Astrocyte of the spinal cord (primary cell): Measurements from ENCODE around the gene RPLP2.

Experiments
- DNase-seq: peaks from one replicate; pipeline ENCODE4 v3.0.0; 2011; ENCODE audit warnings: low read depth, low spot score
- H3K4me3 ChIP-seq: 2 replicates; pipeline ENCODE4 v1.5.1; 2011; ENCODE audit warnings: low read depth, mild to moderate bottlenecking, low read length, moderate library complexity
- in situ Hi-C: cut with HindIII; loops from 2 replicates; pipeline ENCODE4 v1.10.0; 2017; ENCODE audit warnings: low sequenced_read_pairs
- TF ChIP-seq, protein P1 (sequence below): IDR thresholded peaks from 2 replicates; pipeline ENCODE4 v1.5.1; 2012; ENCODE audit warnings: low read depth, mild to moderate bottlenecking, low read length, inconsistent platforms

RPLP2 gene

DNA sequence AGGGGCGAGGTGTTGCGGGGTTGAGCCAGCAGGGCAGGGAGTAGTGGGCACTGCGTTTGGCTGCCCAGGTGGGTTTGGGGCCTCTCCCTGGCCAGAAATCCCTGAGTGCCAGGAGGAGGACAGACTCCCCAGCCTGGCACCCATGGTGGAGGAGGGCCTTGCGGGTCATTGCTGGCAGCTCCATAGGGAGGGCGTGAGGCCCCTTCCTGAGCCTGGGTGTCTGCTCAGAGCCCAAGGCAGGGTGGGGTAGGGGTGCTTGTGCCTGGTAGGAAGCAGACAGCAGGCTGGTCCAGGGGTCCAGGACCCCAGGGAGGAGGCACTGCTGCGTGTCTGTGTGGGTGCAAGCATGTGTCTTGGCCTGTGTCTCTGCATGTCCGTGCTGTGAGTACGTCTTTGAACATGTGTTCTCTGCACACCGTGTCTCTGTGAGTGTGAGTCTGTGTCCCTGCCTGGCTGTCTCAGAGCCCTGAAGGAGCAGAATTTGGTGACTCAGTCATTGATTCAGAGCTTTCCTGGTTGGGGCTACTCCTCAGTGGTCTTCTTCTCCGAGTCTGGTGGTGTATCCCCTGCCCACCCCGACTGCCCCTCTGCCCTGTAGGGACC lies 36.8 kb downstream of the RPLP2 start:
- in situ Hi-C loops: no loop called here
- TF ChIP-seq, protein P1, sequence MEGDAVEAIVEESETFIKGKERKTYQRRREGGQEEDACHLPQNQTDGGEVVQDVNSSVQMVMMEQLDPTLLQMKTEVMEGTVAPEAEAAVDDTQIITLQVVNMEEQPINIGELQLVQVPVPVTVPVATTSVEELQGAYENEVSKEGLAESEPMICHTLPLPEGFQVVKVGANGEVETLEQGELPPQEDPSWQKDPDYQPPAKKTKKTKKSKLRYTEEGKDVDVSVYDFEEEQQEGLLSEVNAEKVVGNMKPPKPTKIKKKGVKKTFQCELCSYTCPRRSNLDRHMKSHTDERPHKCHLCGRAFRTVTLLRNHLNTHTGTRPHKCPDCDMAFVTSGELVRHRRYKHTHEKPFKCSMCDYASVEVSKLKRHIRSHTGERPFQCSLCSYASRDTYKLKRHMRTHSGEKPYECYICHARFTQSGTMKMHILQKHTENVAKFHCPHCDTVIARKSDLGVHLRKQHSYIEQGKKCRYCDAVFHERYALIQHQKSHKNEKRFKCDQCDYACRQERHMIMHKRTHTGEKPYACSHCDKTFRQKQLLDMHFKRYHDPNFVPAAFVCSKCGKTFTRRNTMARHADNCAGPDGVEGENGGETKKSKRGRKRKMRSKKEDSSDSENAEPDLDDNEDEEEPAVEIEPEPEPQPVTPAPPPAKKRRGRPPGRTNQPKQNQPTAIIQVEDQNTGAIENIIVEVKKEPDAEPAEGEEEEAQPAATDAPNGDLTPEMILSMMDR: no peak
- DNase-seq: no peak
- H3K4me3 ChIP-seq: no peak overlapping the region

DNA sequence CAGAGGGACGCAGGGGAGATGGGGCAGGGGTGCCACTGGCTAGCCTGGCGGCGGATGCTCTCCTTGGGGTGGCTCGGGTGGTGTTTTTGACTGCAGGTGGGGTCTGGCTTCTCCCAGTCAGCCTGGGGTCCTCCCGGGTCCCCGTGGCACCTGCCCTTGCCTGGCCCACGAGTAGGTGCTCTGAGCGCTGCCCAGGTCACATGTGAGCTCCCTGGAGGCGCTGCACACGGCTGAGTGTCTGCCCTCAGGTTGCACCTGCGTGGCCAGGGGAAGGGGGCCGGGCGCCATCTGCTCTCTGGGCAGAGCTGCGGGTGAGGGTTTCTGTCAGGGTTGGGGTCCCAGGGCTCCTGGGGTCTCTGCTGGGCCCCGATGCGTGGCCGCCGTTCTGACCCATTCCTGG lies 38.1 kb downstream of the RPLP2 start:
- H3K4me3 ChIP-seq: no peak overlapping the region
- DNase-seq: no peak
- TF ChIP-seq, protein P1: no peak
- in situ Hi-C loops: no loop called here

DNA sequence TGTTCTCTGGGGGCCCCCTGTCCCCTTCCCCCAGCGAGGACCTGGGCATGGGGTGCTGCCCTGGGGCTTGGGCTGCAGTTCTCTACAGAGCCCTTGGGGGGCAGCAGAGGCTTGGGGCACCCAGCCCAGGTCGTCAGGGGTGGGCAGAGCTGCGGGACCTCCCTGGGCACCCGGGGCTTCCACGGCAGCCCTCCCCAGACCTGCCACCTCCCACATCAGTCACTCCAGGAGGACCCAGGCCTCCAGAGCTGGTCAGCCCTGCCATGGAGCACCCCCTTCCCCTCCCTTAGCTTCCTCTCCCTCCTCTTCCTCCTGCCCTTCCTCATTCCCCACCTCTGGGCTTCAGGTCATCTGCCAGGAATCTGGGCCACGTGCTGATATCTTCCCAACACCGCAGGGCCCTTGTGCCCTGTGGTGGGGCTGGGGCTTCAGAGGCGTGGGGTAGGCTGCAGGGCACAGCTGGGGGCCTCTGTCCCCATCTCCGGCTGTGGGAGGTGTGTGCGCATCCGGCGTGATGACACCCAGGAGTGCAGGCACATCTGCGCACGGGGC lies 38.7 kb downstream of the RPLP2 start:
- in situ Hi-C loops: no loop called here
- no peak for DNase-seq
- H3K4me3 ChIP-seq: no peak overlapping the region
- TF ChIP-seq, protein P1: peak; percentile 97

DNA sequence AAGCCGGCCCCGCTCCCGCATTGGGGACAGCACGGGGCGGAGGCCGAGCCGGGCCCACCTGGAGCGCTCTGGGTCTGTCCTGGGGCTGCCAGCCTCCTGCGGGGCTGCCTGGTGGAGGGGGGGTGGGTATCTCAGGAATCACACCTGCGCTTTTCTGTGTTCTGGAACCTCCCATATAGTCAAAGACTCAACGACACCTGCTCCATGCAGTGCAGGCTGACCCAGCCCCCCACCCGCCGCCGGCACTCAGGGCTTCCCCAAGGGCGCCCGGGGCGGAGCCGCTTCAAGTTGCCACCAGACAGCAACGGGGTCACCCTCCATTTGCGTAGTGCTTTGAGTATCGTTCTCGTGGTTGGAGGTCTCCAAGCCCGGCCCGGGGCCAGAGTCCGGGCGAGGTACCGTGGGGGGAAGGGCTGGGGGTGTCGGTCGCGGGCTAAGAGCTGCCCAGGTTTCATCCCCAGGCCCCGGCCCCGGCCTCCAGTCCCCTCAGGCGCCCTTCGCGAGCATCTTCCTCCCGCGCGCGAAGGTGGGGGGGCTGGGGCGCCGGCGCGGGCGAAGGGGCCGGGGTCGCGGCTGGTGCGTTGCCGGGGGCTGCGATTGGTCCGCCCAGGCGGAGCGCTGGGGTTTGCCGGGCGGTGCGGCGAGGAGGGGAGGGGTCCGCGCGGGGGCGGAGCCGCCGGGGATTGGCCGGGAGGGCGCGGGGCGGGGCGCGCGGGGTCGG lies 39.5 kb downstream of the RPLP2 start:
- H3K4me3 ChIP-seq: peak overlapping the region; percentile 44
- TF ChIP-seq, protein P1: no peak
- DNase-seq: no peak
- in situ Hi-C loops: no loop called here

DNA sequence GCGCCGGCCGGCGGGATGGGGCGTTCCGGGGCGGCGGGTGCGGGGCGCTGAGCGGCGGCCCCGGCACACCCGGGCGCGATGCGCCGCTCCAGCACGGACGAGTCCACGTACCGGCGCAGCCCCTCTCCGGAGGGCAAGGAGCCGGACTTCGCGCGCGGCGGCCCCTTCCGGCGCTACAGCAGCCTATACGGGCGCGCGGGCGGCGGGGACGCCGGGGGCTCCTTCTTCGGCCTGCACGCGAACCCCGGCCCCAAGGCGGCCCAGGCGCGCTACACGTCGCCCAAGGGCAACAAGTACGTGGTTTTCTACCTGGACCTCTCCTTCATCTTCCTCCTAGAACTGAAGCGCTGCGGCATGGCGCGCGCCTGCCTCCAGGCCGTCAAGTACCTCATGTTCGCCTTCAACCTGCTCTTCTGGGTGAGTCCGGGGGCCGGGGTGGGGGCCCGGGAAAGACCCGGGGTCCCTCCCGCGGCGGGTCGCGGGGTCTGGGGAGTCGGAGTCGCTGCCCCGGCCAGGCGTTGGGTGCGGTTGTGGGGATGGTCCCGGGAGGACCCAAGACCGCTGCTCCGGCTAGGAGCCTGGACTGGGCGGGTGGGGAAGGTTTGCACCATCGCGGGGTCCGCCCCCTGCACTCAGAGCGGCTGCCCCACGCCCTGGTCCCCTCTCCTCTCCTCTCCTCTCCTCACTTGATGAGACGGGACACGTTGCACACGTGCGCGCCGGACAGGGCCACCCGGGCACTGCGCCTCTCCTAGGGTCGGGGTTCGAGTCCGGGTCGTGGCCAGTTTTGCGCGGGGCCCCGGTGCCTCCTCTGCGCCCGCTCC lies 40.4 kb downstream of the RPLP2 start:
- TF ChIP-seq, protein P1: no peak
- in situ Hi-C loops: no loop called here
- peak overlapping the region; percentile 44 for H3K4me3 ChIP-seq
- DNase-seq: no peak
